ENCODE measurements around the gene RILPL2.
A peak's percentile ranks its signal among the peaks of the same experiment; 100 is the strongest.
"Not testable (repeated sequence)": the region's sequence is repeated elsewhere in the genome, so short reads cannot be mapped to it uniquely, and the experiment has no call there.

RILPL2 gene

DNA sequence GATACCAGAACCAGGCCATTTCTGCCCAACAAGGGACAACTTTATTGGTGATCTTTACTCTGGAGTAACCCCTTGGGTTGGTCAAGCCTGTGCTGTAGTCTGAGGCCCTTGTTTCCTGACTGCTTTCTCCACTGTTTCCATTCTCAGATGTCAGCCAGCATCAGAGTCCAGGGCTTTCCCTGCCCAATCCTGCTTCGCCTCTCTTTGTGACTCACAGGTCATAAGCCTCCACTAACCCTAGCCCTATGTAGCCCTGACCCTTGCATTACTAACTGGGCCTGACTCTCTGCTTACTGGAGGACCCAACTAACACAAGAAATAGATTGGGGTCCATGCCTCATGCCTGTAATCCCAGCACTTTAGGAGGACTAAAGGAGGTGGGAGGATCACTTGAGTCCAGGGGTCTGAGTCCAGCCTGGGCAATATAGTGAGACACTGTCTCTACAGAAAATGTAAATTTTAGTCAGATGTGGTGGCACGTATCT is 12.8 kb upstream of the RILPL2 start:
- no peak for DNase-seq

DNA sequence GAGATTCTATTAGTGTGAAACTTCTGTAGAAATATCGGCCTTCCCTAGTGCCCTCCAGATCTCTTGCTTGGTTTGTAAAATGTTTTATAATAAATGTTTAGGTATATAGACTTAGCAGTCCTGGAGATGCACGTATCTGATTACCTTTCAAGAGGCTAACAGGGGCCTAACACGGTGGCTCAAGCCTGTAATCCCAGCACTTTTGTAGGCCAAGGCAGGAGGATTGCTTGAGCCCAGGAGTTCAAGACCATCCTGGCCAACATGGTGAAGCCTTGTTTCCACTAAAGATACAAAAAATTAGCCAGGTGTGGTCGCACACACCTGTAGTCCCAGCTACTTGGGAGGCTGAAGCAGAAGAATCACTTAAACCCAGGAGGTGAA is 9.8 kb upstream of the RILPL2 start:
- DNase-seq = no peak

DNA sequence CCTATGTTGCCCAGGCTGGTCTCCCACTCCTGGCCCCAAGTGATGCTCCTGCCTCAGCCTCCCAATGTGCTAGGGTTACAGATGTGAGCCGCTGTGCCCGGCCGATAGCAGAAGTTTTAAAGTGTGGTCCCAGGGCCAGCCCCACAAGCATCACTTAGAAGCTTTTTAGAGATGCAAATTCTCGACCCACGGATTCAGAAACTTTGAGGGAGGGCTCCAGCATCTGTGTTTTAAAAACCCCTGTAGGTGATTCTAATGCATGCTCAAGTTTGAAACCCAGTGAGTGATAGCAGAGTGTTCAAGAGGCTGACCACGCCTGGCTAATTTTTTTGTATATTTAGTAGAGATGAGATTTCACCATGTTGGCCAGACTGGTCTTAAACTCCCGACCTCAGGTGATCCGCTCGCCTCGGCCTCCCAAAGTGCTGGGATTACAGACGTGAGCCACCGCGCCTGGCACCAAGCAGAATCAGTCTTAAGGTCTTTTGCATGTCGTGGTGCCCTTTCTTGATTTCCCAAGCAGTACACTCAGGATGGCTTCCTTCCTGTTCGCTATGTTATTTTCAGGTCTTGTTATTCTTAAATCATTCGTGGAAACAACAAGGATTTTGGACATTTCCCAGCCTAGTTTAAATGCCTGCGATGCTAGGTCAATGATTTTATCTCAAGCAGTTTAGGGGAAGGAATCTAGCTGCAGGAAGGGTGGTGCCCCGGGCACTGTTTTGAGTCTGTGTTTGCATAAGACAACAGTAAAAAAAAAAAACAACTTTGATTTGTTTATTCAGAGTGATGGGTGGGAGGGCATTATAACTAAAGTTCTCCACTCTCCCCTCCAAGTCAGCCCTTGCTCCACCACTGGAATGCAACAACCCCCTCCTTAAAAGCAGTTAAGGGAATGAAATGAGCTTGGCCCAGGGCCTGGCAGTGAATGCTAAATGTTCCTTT is 9.2 kb upstream of the RILPL2 start:
- DNase-seq = no peak

DNA sequence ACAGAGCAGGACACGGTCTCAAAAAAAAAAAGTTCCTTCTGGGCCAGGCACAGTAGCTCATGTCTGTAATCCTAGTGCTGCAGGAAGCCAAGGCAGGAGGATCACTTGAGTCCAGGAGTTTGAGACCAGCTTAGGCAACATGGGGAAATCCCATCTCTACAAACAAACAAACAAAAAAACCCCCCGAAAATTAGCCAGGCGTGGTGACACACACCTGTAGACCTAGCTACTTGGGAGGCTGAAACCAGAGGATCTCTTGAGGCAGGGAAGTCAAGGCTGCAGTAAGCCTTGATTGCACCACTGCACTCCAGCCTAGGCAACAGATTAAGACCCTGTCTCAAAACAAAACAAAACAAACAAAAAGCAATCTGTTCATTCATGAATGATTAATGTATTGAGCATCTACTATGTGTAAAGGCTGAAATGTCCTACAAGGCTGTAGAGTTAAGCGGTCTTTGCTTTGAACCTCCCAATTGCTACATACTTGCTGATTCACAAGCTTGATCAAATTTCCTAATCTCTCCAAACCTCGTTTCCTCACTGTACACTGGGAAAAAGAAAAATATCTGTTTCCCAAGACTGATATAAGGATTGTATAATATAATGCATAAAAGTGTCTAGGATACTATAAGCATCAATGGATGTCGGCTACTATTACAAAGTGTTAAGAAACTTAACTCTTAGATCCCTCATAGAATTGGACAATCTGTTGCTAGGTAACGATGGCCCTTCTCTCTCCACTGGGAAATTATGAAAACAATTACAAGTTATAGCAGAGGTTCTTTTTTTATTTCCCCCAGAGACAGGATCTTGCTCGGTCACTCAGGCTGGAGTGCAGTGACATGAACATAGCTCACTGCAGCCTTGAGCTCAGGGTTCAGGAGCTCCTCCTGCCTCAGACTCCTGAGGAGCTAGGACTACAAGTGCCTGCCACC is 7.9 kb upstream of the RILPL2 start:
- DNase-seq = no peak

DNA sequence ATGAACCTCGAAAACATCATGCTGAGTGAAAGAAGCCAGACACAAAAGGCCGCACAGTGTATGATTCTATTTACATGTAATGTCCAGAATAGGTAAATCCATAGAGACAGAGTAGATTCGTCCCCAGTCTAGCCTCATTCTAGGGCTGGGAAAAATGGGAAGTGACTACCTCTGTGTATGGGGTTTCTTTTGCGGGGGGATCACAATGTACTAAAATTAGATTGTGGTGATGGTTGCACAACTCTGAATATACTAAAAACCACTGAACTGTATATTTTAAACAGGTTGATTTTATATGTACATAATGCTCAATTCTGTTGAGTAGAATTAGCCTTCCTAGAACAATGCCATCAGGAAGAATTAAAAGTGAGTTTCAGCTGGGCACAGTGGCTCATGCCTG is 6.3 kb upstream of the RILPL2 start:
- no peak for DNase-seq

DNA sequence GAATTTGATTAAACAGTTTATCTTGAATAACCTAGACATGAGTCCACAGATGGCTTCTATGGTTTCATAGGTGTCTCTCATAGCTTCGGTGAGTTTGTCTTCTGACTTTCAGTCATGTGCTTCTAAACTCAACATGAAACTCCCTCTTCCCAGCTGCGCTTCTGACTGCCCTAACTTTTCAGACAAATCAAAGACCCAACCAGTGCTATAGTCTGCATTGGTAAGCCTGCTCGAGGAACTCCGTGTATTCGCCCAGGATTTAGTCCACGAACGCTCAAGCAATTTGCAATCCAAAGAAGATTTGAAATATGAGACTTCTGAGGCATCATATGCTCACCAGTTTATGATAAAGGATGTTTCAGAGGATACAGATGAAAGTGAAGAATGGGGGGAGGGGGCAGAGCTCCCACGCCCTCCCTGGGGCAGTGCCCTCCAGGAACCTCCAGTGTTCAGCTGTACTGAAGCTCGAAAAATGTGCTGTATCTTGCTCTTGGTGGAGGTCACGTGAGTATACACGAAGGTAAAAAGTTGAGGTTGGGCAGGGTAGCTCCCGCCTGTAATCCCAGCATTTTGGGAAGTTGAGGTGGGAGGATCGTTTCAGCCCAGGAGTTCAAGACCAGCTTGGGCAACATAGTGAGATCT is 5.2 kb upstream of the RILPL2 start:
- DNase-seq = no peak

DNA sequence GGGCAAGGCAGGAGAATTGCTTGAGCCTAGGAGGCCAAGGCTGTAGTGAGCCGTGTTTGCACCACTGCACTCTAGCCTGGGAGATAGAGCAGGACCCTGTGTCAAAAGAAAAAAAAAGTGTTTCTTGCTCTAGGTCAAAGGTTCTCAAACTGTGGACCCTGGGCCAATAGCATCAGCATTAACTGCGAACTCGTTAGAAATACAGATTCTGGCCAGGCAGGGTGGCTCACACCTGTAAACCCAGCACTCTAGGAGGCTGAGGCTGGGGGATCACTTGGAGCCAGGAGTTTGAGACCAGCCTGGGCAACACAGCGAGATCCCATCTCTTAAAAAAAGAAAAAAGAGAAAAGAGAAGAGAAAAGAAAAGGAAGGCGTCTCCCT is 858 bp downstream of the RILPL2 start:
- no peak for DNase-seq

DNA sequence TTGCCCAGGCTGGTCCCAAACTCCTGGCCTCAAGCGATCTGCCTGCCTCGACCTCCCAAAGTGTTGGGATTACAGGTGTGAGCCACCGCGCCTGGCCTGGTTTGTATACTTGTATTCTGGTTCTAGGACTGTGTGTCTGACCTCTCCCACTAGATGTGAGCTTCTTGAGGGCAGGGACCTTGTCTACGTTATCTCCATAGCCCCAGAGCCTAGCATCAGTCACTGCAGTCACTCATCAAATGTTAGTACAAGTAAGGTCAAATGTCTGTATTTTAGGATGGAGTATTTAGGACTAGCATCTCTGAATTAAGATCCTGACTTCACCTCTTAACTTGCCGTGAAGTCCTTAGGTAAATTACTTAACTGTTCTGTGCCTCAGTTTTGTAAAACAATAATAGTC is 2.9 kb downstream of the RILPL2 start:
- no peak for DNase-seq

DNA sequence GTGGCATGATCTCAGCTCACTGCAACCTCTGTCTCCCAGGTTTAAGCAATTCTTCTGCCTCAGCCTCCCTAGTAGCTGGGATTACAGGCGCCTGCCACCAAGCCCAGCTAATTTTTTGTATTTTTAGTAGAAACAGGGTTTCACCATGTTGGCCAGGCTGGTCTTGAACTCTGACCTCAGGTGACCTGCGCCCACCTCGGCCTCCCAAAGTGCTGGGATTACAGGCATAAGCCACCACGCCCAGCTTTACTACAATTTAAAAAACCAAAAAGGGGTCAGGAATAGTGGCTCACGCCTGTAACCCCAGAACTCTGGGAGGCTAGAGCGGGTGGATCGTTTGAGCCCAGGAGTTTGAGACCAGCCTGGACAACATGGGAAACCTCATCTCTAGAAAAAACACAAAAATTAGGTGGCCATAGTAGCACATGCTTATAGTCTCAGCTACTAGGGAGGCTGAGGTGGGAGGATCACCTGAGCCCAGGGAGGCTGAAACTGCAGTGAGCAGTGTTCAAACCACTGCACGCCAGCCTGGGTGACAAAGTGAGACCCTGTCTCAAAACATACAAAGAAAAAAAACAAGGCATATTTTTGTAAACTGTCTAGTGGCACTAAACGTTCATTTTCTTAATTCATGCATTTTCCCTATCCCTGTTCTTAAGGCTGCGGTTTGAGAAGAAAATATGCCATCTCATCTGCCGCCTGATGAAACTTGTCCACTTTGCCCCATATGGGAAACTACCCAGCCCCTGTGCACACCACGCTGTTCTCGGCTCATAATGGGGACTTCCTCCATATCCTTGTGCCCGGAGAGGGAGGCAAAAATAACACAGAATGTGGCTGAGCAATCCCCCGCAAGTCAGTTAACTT is 4.3 kb downstream of the RILPL2 start:
- DNase-seq = peak; percentile 53

DNA sequence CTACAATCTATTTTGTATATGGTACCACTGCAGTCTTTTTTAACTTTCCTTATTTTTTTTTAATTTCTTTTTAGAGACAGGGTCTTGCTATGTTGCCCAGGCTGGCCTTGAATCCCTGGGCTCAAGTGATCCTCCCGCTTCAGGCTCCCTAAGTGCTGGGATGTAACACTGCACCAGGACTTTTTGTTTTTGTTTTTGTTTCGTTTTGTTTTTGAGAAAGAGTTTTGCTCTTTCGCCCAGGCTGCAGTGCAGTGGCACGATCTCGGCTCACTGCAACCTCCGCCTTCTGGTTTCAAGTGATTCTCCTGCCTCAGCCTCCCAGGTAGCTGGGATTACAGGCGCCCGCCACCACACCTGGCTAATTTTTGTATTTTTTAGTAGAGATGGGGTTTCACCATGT is 7.4 kb downstream of the RILPL2 start:
- DNase-seq = not testable (repeated sequence)

DNA sequence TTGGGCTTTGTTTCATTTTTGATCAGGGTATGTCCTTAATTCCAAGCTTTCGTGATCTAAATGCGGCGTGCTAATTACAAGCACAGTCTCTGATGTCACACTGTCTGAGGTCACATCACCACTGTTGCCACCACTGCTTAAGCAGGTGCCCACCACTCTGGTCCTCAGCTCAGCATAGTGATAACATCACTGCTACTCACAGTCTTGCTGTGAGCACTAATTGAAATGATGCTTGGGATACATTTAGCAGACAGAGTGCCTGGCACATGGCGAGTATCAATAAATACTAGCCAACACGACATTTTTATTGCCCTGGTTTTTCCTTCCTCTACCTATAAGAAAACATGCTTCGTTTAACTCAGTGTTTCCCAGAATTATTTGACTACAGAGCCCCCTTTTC is 7.9 kb downstream of the RILPL2 start:
- no peak for DNase-seq

DNA sequence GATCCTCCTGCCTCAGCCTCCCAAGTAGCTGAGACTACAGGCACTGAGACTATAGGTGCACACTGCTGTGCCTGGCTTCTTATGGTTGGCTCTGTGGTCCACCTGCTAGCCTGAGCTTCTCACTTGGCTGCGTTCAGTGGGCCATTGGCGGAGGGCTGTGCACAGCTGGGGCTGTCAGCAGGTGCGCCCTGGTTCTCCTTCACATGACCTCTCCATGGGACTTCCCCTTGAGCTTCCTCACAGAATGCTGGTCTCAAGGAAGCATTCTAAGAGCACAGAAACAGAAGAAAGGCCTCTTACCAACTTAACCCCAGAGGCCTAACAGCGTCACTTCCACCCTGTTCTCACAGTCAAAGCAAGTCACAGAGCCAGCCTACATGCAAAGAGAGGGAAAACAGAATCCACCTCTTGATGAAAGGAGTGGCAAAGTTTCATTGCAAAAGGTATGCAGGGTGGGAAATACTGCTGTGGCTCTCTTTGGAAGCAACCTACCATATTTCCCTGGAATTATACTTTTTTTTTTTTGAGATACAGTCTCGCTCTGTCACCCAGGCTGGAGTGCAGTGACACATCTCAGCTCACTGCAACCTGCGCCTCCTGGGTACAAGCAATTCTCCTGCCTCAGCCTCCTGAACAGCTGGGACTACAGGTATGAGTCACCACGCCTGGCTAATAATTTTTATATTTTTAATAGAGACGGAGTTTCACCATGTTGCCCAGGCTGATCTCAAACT is 9.3 kb downstream of the RILPL2 start:
- peak; percentile 24 for DNase-seq

DNA sequence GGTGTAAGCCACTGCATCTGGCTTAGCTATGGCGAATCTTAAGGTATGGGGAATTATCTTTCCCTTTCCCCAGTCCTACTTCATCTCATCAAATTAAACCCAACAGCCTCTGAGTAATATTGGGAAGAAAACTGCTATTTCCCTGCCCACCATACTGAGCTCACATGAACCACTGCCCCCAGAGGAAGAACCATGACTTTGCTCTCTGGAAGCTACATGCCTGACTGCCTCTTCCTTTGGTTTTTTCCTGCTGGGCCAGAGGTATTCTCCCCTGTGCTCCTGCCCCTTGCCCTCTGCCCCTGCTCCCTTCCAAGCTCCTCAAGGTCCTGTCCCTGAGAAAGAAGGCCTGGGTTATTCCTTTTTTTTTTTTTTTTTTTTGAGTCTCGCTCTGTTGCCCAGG is 15.2 kb downstream of the RILPL2 start:
- no peak for DNase-seq

DNA sequence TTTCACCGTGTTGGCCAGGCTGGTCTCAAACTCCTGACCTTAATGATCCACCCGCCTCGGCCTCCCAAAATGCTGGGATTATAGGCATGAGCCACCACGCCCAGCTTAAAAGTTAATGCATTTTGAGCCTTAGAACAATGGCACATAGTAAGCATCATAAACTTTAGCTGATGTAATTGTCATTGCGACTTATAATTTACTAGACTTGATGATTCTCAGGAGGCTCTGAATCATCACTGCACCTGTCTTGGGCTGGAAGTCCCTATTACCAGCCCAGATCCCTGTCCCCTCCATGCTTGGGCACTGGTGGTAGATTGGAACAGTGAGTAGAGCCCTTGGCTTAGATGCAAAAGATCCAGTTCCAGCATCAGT is 26.5 kb downstream of the RILPL2 start:
- DNase-seq = no peak

DNA sequence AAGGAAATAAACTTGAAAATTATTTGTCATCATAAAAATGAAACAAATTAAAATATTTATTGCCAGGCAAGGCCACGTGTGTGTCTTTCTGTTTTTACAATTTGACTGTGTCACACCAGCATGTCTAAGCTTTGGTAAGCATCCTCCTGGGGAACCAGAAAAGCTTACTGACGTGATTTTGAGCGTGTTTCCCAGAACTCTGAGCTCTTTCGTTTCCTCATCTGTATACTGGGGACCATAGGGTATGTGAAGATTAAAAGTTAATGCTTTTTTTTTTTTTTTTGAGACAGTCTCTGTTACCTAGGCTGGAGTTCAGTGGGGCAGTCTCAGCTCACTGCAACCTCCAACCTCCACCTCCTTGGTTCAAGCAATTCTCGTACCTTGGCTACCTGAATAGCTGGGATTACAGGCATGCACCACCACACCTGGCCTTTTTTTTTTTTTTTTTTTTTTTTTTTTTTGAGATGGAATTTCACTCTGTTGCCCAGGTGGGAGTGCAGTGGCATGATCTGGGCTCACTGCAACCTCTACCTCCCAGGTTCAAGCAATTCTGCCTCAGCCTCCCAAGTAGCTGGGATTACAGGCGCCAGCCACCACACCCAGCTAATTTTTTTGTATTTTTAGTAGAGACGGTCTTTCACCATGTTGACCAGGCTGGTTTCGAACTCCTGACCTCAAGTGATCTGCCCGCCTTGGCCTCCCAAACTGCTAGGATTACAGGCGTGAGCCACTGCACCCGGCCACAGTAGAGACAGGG is 27.0 kb downstream of the RILPL2 start:
- DNase-seq = not testable (repeated sequence)

DNA sequence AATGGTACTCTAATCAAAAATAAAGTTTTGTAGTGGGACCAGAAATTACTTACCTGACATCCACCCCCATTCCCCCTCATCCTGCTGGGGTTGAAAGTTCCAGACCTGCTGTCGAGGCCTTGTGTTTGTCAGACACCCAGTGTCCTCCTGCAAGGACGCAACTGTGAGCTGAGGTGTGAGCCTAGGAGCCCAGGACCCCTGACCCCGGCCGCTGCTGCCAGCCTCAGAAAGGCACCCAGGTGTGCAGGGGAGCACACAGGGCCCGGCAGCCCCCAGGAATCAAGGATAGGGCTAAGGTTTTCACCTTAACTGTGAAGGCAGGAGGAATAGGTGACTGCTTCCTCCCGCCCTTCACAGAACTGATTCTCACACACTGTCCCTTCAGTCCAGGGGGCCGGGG is 27.9 kb downstream of the RILPL2 start:
- DNase-seq = not testable (repeated sequence)

DNA sequence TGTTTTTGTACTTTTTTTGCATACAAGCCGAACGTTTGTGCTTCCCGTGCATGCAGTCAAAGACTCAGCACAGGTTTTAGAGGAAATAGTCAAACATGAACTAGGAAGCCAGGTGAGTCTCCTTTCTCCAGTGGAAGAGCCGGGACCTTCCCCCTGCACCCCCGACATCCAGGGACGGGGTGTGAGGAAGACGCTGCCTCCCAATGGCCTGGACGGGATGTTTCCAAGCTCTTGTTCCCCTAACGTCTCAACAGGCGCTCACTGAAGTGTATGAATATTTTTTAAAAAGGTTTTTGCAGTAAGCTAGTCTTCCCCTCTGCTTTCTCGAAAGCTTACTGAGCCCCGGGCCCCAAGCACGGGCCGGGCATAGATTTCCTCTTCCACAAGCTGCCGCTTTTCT is 28.6 kb downstream of the RILPL2 start:
- DNase-seq = not testable (repeated sequence)

DNA sequence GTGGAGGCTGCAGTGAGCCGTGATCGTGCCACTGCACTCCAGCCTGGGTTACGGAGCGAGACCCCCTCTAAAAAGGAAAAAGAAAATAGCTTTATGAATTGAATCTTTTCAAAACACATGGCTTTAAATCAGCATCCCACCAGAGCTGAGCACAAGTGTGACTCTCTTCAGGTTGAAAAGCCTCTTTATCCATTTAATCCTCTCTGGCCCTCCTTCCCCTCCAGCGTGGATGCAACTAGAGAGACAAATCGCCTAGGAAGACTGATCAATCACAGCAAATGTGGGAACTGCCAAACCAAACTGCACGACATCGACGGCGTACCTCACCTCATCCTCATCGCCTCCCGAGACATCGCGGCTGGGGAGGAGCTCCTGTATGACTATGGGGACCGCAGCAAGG is 29.2 kb downstream of the RILPL2 start:
- DNase-seq = not testable (repeated sequence)

DNA sequence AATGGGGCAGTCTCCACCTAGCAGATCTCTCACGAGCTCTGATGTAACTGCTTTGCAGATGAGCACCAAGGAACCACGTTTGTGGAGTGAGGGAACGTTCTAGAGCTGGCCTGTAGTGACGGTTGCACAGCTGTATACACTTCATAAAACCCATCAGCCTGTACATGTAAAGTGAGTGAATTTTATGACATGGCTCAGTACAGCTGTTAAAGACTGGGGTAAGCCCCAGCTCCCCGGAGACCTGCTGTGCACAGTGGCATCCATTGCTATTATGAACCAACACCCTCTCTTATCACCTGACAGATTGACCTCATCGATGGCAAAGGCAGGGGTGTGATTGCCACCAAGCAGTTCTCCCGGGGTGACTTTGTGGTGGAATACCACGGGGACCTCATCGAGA is 31.9 kb downstream of the RILPL2 start:
- no peak for DNase-seq
